CD4-positive, alpha-beta T cell treated with Interleukin-17A for 1 hour (primary cell): ENCODE results near the gene SLC30A7.
A peak's percentile ranks its signal among the peaks of the same experiment; 100 is the strongest.
"Not testable (repeated sequence)": the region's sequence is repeated elsewhere in the genome, so short reads cannot be mapped to it uniquely, and the experiment has no call there.

Source experiments
- DNase-seq: peaks from one replicate; pipeline ENCODE4 v3.0.0-alpha.2; 2020

SLC30A7 gene

GRCh38 chr1:100891380-100891779, 4.5 kb upstream of the SLC30A7 start:
- DNase-seq = no peak

GRCh38 chr1:100892554-100892953, 3.3 kb upstream of the SLC30A7 start:
- no peak for DNase-seq

- DNase-seq = no peak
Observed at GRCh38 chr1:100893718-100894117, 2.2 kb upstream of the SLC30A7 start.

GRCh38 chr1:100894603-100895539, 1.0 kb upstream of the SLC30A7 start, which contains the start of gene EXTL2:
TSS of gene EXTL2 (minus strand) at chr1:100894842. CDS start at chr1:100888757, 6,085 bp downstream.
- peak; percentile 66 for DNase-seq

- DNase-seq = peak; percentile 89
Observed at GRCh38 chr1:100896481-100896982, 642 bp downstream of the SLC30A7 start.

- DNase-seq = no peak
Observed at GRCh38 chr1:100902365-100902764, 6.5 kb downstream of the SLC30A7 start.

- DNase-seq = no peak
Observed at GRCh38 chr1:100903777-100904176, 7.9 kb downstream of the SLC30A7 start.

GRCh38 chr1:100904528-100904927, 8.6 kb downstream of the SLC30A7 start:
- no peak for DNase-seq

GRCh38 chr1:100905181-100905580, 9.3 kb downstream of the SLC30A7 start:
- DNase-seq = no peak

GRCh38 chr1:100907887-100908286, 12.0 kb downstream of the SLC30A7 start:
- DNase-seq = no peak

GRCh38 chr1:100909018-100909417, 13.1 kb downstream of the SLC30A7 start:
- DNase-seq = no peak

- no peak for DNase-seq
Observed at GRCh38 chr1:100912019-100912418, 16.1 kb downstream of the SLC30A7 start.

- peak; percentile 75 for DNase-seq
Observed at GRCh38 chr1:100921110-100921706, 25.3 kb downstream of the SLC30A7 start.

- DNase-seq = no peak
Observed at GRCh38 chr1:100924212-100924611, 28.3 kb downstream of the SLC30A7 start.

GRCh38 chr1:100924991-100925390, 29.1 kb downstream of the SLC30A7 start:
- peak; percentile 38 for DNase-seq

GRCh38 chr1:100926240-100926639, 30.4 kb downstream of the SLC30A7 start:
- DNase-seq = no peak

- DNase-seq = peak; percentile 77
Observed at GRCh38 chr1:100927276-100927675, 31.4 kb downstream of the SLC30A7 start.

- peak; percentile 44 for DNase-seq
Observed at GRCh38 chr1:100928128-100928527, 32.2 kb downstream of the SLC30A7 start.

- DNase-seq = peak; percentile 52
Observed at GRCh38 chr1:100930494-100930893, 34.6 kb downstream of the SLC30A7 start.

- DNase-seq = no peak
Observed at GRCh38 chr1:100931716-100932115, 35.8 kb downstream of the SLC30A7 start.

- not testable (repeated sequence) for DNase-seq
Observed at GRCh38 chr1:100933555-100933954, 37.7 kb downstream of the SLC30A7 start.

- DNase-seq = no peak
Observed at GRCh38 chr1:100936194-100936967, 40.5 kb downstream of the SLC30A7 start.

- no peak for DNase-seq
Observed at GRCh38 chr1:100941098-100941527, 45.2 kb downstream of the SLC30A7 start.
